Activated CD4-positive, alpha-beta T cell treated with anti-CD3 and anti-CD28 coated beads, Interleukin-2, amount 10 ng/mL, durations not matched to agents 24 days and 14 days (primary cell): ENCODE results near the gene ZNF831. TPM values are rescaled to one million over a fixed set of nuclear protein-coding genes. Genes with fewer than 3 reads are reported as not detected.

ENCODE experiments used
- DNase-seq: peaks from one replicate; pipeline ENCODE4 v3.0.0; 2022
- H3K27ac Mint-ChIP-seq: one replicate; pipeline ENCODE4 v1.8.0; 2022; ENCODE audit warnings: mild to moderate bottlenecking, mixed read lengths
- H3K27me3 Mint-ChIP-seq: one replicate; pipeline ENCODE4 v1.8.0; 2022; ENCODE audit warnings: mixed read lengths
- H3K36me3 Mint-ChIP-seq: one replicate; pipeline ENCODE4 v1.8.0; 2022; ENCODE audit warnings: low read depth, mild to moderate bottlenecking, mixed read lengths
- H3K4me1 Mint-ChIP-seq: one replicate; pipeline ENCODE4 v1.8.0; 2021; ENCODE audit warnings: mixed read lengths
- H3K4me3 Mint-ChIP-seq: one replicate; pipeline ENCODE4 v1.8.0; 2022; ENCODE audit warnings: mild to moderate bottlenecking, moderate library complexity, mixed read lengths
- H3K9me3 Mint-ChIP-seq: one replicate; pipeline ENCODE4 v1.8.0; 2021; ENCODE audit warnings: mixed read lengths
- intact Hi-C: fragments of 100-400 bp; cut with micrococcal nuclease; formaldehyde crosslinking; loops from one replicate; pipeline ENCODE4 v1.15.1; 2023
- total RNA-seq: library from RNA; stranded (reverse); gene quantifications from 2 replicates; pipeline ENCODE4 v1.2.3, GENCODE V29; 2022

Gene ZNF831
- total RNA-seq, 1 donor from 2014 or later = 3.1 TPM

DNA sequence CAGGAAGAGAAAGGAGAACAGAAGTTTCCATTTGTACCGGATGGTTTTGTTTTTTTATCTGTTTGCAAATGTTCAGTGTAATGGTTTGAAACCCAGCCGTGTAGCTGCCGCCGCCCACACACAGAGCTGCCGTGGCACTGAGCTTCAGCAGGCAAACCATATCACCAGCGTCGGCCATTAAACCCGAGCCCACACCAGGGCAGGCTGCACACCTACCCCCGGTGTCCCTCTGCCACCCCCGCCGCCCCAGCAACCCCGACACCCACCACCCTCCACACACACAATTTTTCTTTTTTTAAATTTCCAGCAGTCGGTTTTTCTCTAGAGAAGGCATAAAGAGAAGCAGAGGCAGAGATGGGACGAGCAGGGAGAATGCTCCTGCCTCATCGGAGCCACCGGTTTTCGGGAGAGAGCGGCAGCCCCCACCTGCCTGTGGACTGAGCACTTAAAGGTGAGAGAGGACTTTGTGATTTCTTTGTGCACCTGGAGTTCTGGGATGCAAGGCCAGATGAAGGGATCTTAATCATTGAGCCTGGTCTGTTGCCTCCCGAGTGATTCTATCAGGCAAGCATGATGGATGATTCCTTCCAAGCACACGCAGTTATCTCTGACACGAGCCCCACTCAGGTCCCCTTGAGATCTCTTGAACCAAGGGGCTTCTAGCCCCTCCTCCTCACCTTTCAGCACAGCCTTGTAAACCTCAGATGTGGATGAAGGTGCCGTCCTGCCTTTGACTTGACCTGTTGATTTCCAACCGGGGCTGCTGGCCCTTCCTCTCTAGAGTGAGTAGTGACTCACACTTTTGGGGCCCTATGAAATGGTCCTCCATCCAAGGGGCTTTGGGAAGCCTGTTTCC is 17.5 kb upstream of the ZNF831 start:
- H3K27ac Mint-ChIP-seq = peak overlapping the region; percentile 69
- DNase-seq = peak; percentile 84
- intact Hi-C loops = loop anchor here (1.0 to 5.0 kb wide), 4 partner anchors 19 to 59 kb away; no protein-coding TSS in a partner anchor
- no peaks in the 10 kb centered on the region for H3K9me3 Mint-ChIP-seq
- H3K4me1 Mint-ChIP-seq = peaks cover 59% of the 10 kb centered on the region
- H3K27me3 Mint-ChIP-seq = no peaks in the 10 kb centered on the region
- H3K36me3 Mint-ChIP-seq = peaks cover 4% of the 10 kb centered on the region
- H3K4me3 Mint-ChIP-seq = peak overlapping the region; percentile 70

- peak; percentile 66 for DNase-seq
- Mint-ChIP-seq H3K4me1 (peaks cover 66% of the 10 kb centered on the region), H3K27me3 (no peaks in the 10 kb centered on the region), H3K36me3 (peaks cover 4% of the 10 kb centered on the region), H3K27ac (peak overlapping the region; percentile 69), H3K9me3 (no peaks in the 10 kb centered on the region), H3K4me3 (peak overlapping the region; percentile 70)
- intact Hi-C loops = loop anchor here (1.0 to 5.0 kb wide), 3 partner anchors 18 to 60 kb away; no protein-coding TSS in a partner anchor
These were observed 16.6 kb upstream of the ZNF831 start for GRCh38 chr20:59146780-59147565.

- H3K36me3 Mint-ChIP-seq = peaks cover 4% of the 10 kb centered on the region
- H3K27me3 Mint-ChIP-seq = no peaks in the 10 kb centered on the region
- no peak for DNase-seq
- no peaks in the 10 kb centered on the region for H3K9me3 Mint-ChIP-seq
- peak overlapping the region; percentile 70 for H3K4me3 Mint-ChIP-seq
- peak overlapping the region; percentile 44 for H3K27ac Mint-ChIP-seq
- H3K4me1 Mint-ChIP-seq = peaks cover 71% of the 10 kb centered on the region
- intact Hi-C loops = loop anchor here (2.0 to 5.0 kb wide), 2 partner anchors 17 to 60 kb away; no protein-coding TSS in a partner anchor
These were observed 16.0 kb upstream of the ZNF831 start for GRCh38 chr20:59147586-59147985.

DNA sequence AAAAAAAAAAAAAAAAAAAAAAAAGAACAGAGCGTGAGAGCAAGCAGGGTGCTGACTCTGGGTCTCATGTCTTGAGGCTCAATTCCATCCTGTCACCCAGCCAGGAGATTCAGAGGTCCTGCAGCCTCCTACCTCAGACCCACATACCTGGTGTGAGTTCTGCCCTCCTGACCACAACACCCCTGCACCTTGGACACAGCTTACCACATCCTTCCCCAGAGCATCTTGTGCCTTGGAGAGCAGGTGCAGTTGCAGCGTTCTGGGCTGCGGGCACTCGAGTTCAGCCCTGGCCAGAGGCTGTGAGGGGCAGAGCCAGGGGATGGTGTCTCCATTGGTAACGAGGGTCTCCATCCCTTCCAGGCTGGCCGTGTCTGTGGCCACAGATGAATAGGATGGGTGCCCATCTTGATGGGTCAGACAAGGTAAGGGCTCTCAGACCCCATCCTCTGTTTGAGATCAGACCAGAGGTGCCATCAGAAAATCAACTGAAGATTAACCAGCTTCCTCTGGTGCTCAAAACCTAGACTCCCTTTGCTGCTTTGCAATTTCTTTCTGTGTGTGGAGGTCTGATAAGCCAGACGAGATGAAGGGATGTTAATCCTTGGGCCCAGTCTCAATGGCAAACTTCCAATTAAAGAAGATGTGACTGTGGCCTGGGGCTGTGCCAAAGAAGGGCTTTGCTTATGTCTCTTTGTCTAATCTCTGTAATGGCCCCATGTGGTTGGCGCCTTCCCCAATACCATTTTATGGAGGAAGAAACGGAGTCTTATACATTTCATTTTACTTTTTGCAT is 14.7 kb upstream of the ZNF831 start:
- Mint-ChIP-seq H3K4me1 (peaks cover 76% of the 10 kb centered on the region), H3K27me3 (no peaks in the 10 kb centered on the region), H3K36me3 (peaks cover 4% of the 10 kb centered on the region), H3K27ac (peak overlapping the region; percentile 63), H3K9me3 (no peaks in the 10 kb centered on the region), H3K4me3 (no peak overlapping the region)
- DNase-seq = peak; percentile 75
- intact Hi-C loops = loop anchor here (5.0 kb wide), 1 partner anchor 62 kb away; no protein-coding TSS in a partner anchor

GRCh38 chr20:59149678-59150504 is 13.7 kb upstream of the ZNF831 start:
- peak overlapping the region; percentile 64 for H3K4me3 Mint-ChIP-seq
- H3K27me3 Mint-ChIP-seq = no peaks in the 10 kb centered on the region
- intact Hi-C loops = loop anchor here (1.0 to 5.0 kb wide), 3 partner anchors 16 to 118 kb away; partner anchors contain the start of gene ATP5F1E
- peaks cover 4% of the 10 kb centered on the region for H3K36me3 Mint-ChIP-seq
- peak; percentile 94 for DNase-seq
- no peaks in the 10 kb centered on the region for H3K9me3 Mint-ChIP-seq
- H3K27ac Mint-ChIP-seq = peak overlapping the region; percentile 89
- peaks cover 72% of the 10 kb centered on the region for H3K4me1 Mint-ChIP-seq

- H3K9me3 Mint-ChIP-seq = no peaks in the 10 kb centered on the region
- no peak overlapping the region for H3K27ac Mint-ChIP-seq
- DNase-seq = no peak
- no peaks in the 10 kb centered on the region for H3K27me3 Mint-ChIP-seq
- peaks cover 67% of the 10 kb centered on the region for H3K4me1 Mint-ChIP-seq
- H3K4me3 Mint-ChIP-seq = no peak overlapping the region
- H3K36me3 Mint-ChIP-seq = peaks cover 4% of the 10 kb centered on the region
- intact Hi-C loops = loop anchor here (1.0 to 5.0 kb wide), 2 partner anchors 15 to 119 kb away; partner anchors contain the start of gene ATP5F1E
These were observed 12.8 kb upstream of the ZNF831 start for GRCh38 chr20:59150821-59151251.

DNA sequence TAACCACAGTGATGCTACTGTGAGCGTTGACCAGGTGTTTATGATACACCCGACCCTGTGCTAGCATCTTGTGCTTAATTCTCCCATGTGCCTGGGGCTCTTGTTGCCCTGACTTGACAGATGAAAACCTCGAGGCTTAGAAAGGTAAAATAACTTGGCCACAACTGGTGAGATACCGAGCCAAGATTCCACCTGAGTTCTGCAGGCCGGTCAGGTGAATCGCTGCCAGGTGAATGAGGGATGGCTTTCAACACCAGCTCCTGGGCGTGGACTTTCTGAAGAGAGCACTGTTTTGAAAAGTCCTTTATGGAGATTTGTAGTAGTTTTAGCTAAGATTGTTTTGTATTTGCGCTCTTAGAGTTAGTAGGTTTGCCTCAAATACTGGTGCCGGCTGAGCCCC is 12.2 kb upstream of the ZNF831 start:
- peaks cover 62% of the 10 kb centered on the region for H3K4me1 Mint-ChIP-seq
- no peaks in the 10 kb centered on the region for H3K27me3 Mint-ChIP-seq
- H3K9me3 Mint-ChIP-seq = no peaks in the 10 kb centered on the region
- no peak overlapping the region for H3K27ac Mint-ChIP-seq
- H3K4me3 Mint-ChIP-seq = no peak overlapping the region
- intact Hi-C loops = loop anchor here (5.0 kb wide), 1 partner anchor 119 kb away; the partner anchor contains the start of gene ATP5F1E
- no peak for DNase-seq
- H3K36me3 Mint-ChIP-seq = peaks cover 4% of the 10 kb centered on the region

DNA sequence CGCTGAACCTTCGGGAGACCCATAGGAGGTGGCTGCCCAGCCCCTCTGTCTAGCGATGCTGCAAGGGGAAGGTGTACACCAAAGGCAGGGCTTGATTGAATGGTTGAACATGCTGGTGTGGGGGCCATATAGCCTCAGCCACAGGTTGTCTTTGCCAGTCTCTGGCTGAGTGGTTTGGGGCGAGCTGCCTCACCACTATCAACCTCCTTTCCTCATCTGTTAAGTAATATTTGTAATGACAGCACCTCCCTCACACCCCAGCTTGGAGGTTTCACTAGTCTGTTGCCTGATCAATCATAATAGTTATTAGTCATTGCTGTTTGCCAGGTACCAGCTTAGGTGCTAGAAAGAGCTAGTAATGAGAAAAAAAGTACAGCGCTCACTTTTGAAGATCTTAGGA is 11.8 kb upstream of the ZNF831 start:
- intact Hi-C loops = loop anchor here (5.0 kb wide), 1 partner anchor 120 kb away; the partner anchor contains the start of gene ATP5F1E
- H3K4me3 Mint-ChIP-seq = no peak overlapping the region
- peak overlapping the region; percentile 17 for H3K27ac Mint-ChIP-seq
- H3K4me1 Mint-ChIP-seq = peaks cover 59% of the 10 kb centered on the region
- DNase-seq = no peak
- peaks cover 4% of the 10 kb centered on the region for H3K36me3 Mint-ChIP-seq
- H3K27me3 Mint-ChIP-seq = no peaks in the 10 kb centered on the region
- H3K9me3 Mint-ChIP-seq = no peaks in the 10 kb centered on the region

GRCh38 chr20:59152559-59153354 is 10.9 kb upstream of the ZNF831 start:
- H3K4me3 Mint-ChIP-seq = no peak overlapping the region
- no peak for DNase-seq
- no peaks in the 10 kb centered on the region for H3K27me3 Mint-ChIP-seq
- H3K36me3 Mint-ChIP-seq = peaks cover 2% of the 10 kb centered on the region
- H3K4me1 Mint-ChIP-seq = peaks cover 55% of the 10 kb centered on the region
- H3K27ac Mint-ChIP-seq = no peak overlapping the region
- intact Hi-C loops = loop anchor here (5.0 kb wide), 1 partner anchor 120 kb away; the partner anchor contains the start of gene ATP5F1E
- no peaks in the 10 kb centered on the region for H3K9me3 Mint-ChIP-seq

- no peaks in the 10 kb centered on the region for H3K27me3 Mint-ChIP-seq
- H3K4me3 Mint-ChIP-seq = no peak overlapping the region
- intact Hi-C loops = loop anchor here (5.0 kb wide), 1 partner anchor 121 kb away; the partner anchor contains the start of gene ATP5F1E
These were observed 10.3 kb upstream of the ZNF831 start for GRCh38 chr20:59153355-59153681.

GRCh38 chr20:59153832-59154231 is 9.8 kb upstream of the ZNF831 start:
- H3K36me3 Mint-ChIP-seq = peaks cover 2% of the 10 kb centered on the region

More at GRCh38 chr20:59153355-59153681, 10.3 kb upstream of the ZNF831 start:
- no peaks in the 10 kb centered on the region for H3K9me3 Mint-ChIP-seq
- peaks cover 2% of the 10 kb centered on the region for H3K36me3 Mint-ChIP-seq
- peaks cover 59% of the 10 kb centered on the region for H3K4me1 Mint-ChIP-seq
- H3K27ac Mint-ChIP-seq = no peak overlapping the region
- no peak for DNase-seq

More at GRCh38 chr20:59153832-59154231, 9.8 kb upstream of the ZNF831 start:
- intact Hi-C loops = loop anchor here (5.0 kb wide), 1 partner anchor 122 kb away; the partner anchor contains the start of gene ATP5F1E
- Mint-ChIP-seq H3K4me3 (no peak overlapping the region), H3K27me3 (no peaks in the 10 kb centered on the region), H3K9me3 (no peaks in the 10 kb centered on the region), H3K4me1 (peaks cover 56% of the 10 kb centered on the region), H3K27ac (no peak overlapping the region)
- no peak for DNase-seq
